NCI-H2107 treated with DMSO at 0.1 percent for 48 hours (cell line): Measurements from ENCODE around the gene LAMA2.
A peak's percentile ranks its signal among the peaks of the same experiment; 100 is the strongest.
"Not testable (repeated sequence)": the region's sequence is repeated elsewhere in the genome, so short reads cannot be mapped to it uniquely, and the experiment has no call there.

Experiments
- DNase-seq: peaks from one replicate; lab custom pipeline; 2025; ENCODE audit not compliant: unreplicated experiment; lab: John Stamatoyannopoulos, UW

LAMA2 gene

DNA sequence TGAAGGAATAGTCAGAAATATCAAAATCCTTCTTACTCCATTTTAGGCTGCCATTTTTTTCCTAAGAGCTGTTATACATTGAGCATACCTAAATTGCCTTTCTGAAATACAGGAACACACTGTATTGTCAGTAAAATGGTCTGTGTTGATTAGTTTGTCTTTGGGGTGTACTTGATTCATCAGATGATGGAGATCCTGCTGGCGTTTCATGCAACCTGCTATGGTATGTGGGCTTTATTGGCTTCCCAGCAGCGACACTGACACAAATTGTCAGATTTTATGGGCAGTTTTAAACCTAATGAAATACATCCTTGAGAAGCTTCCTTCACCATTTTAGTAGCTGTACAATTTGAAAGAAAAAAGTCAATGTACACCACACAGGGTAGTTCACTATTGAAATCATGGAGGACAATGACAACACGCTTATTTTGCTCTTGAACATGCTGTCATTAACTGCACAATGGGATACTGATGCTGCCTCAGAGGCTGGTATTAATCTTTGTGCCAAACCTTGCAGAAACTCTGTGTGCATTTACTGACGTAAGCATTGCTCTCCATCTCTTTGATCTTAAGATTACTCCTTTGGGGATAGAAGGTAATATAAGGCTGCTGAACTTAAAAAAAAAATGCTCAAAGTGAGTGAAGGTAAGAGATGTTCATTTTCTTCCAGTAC, 124.9 kb downstream of the LAMA2 start:
- DNase-seq = no peak

DNA sequence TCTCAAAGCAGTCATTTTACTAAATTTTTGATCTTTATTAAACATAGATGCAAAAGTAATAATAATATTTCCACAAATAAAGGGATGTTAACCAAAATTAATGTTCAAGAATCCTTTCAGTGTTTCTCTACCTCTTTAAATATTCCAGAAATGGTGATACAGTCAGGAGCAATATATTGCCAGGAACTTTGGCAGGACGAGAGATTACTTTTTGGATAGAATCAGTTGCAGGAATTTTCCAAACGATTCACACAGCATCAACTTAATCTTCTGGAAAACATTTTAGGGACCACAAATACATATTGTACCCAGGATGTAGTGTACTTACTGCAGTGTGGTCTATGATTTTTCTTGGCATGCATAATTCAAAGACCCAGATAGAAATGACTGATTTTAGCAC, 125.7 kb downstream of the LAMA2 start:
- DNase-seq = no peak

DNA sequence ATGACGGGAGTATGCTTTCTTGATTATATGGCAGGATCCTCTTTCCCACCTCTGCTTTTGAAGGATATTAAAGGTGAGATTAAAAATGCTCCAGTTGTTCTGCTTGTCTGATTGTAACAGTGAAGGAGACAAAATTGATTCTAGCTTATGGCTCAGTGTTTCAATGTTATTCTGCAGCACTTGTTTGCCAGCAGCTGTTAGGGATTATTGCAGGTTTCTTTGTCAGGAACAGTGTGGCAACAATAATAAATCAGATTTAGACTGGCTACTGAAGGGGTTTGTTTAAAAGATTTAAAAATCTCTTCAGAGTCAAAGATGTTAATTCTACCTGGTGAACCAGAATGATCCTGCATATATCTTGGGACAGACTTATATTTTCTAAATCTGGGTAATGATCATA, 126.9 kb downstream of the LAMA2 start:
- no peak for DNase-seq

DNA sequence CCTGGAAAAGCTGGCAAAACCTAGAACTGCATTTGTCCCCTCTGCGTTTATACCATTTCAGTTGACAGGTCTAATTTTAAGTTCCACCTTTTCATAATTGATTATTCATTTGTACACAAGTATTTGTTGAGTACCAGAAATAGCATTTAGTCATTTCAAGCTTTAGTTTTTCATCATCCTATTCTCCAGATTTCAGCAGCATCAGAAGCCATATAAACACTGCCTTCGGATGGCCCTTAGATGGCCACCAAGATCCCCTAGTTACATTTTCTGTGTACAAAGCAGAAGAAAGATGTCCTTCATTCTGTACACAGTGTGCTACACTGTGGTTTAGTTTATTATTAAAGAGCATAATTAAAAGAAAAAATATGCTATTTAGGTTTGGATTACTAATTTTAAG, 131.4 kb downstream of the LAMA2 start:
- no peak for DNase-seq

DNA sequence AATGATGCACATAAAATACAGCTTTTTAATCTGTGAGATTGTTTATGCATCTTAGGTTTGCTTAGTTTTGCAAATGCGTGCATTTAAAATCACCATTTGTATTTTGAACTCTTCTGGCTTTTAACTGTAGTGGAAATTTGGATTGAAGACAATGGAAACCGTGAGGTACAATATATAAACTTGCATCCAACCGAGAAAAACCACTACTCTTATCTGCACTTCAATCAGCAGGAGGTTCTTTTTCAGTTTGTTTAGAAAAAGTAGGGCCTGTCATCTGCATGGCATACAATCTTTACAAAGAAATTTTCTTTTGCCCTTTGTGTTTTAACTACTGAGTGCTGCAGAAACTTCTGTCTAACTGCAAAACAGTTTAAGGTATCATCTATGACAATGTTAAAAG, 132.8 kb downstream of the LAMA2 start:
- peak; percentile 68 for DNase-seq

DNA sequence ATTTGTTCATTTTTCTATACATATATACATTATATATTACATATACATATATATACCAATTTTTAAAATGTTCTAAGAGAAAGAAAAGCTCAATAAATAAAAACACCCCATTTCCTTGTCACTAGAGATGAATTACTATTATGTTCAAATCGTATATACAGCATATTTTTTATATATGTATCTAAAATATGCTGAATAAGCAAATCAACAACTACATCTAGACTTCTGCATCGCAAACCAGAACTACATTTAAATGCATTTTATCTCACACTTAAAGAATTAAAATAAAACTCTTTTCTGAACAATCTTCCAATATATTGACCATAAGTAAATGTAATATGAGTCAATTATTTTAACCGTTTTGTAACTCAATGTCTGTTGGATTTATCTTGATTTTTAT, 133.9 kb downstream of the LAMA2 start:
- no peak for DNase-seq

DNA sequence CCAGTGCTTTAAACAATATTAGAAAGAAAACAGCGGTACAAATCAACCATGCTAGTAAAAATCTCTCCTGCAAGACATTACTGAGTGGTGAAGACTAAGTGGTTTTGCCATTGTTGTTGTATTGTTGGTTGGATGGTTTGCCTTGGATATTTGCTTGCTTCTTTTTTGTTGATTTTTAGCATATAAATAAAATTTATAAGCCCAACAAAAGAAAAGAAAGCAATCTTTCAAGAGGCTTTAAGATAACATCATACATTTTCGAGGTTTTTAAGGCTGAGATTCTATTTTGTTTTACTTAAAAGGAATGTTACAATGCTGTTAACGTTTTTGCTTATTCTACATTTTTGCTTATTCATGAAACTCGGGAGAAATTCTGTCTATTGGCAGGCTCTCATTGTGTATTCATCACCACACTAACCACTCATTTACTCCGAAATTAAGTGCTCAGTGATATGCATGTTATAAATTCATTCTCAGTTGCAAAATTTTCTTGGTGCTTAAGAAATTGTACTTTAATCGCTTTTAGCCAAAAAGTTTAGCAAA, 139.1 kb downstream of the LAMA2 start:
- DNase-seq = no peak

DNA sequence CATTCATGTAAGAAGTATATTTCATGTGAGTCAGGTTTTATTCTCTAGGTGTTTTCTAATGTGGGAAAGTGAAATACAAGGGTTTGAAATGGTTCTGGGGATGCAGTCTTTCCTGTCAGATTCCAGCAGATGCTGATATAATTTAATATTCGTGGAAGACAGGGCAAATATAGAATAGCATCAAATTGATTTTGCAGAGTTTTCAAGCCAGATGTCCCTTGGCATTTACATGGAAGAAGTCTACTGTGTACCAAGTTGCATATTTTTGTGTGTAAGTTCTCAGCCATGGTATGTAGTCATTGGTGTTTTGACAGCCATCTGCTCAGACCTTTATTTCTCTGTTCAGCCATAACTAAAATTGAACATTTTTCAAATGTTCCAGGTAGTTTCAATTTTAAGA, 143.7 kb downstream of the LAMA2 start:
- DNase-seq = no peak

DNA sequence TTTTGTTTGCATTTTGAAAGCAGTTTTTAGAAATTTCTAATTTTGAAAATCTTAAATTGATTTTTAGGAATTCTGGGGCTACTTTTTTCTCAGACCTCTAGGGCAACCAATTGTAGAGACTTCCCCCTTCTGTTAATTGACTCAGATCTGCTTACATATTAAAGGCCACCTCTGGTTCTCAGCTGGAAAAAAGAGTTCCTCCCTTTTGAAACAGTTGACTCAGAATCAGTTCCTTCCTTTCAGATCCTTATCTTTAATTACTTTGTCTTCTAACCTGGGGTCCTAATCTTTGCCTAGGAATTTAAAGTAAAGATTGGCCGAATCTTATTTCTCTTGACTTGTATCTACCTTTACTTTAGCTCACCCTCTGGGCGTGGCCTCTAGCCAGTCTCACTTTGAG, 146.8 kb downstream of the LAMA2 start:
- no peak for DNase-seq

DNA sequence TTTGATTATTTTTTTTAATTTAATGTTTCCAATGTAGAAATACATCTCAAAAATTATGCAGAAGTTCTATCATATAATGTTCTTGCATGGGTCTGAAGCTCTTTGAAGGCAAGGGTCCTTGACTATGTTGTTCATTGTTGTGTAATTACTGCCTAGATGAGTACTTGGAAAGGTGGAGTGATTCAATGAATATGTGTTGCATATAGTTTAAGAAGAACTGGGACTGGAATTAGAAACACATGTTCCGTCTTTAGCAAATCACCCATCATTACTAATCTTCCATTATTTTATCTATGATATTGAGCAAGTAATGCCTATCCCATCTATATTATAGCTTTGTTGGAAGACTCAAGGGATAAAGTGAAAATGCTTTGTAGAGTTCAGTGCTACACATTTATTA, 147.3 kb downstream of the LAMA2 start:
- DNase-seq = no peak

DNA sequence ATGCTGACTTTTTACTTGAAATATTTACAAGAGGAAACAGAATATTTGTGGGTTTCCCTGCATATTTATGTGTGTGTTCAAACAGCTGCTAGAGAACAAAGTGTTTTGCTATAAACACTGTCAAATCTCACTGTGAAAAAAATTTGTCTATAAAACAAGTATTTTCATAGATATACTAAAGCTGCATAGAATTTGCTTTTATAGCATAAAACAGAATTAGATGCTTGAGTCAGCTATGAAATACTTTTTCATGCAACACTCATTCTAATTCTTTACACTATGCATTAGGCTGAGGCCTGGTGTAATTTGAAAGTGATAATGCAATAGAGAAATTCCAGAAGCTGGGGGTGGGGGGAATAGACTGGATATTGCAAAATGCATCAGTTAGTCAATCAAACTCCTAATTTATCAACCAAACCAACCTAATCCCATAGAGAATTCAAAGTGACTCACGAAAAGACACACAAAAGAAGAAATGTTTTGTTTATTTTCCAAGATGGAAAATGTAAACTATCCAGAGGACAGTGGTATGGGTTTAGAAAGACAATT, 148.2 kb downstream of the LAMA2 start:
- DNase-seq = no peak

DNA sequence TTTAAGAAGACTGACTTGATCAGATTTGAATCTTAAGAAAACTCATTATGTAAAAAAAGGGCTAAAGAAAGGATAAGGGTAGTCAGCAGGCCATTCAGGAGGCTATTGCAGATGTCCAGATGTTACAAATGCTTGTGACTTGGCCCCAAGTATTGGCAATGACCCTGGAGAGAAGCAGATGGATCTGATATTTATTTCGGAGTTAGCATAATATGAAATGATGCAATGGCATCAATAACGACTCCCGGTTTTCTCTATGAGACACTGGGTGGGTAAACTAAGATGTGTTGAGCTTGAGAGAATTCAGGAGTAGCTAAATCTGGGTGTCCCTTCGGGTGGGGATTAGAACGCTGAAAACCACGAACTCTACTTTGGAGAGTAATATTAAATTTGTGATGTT, 149.7 kb downstream of the LAMA2 start:
- no peak for DNase-seq

DNA sequence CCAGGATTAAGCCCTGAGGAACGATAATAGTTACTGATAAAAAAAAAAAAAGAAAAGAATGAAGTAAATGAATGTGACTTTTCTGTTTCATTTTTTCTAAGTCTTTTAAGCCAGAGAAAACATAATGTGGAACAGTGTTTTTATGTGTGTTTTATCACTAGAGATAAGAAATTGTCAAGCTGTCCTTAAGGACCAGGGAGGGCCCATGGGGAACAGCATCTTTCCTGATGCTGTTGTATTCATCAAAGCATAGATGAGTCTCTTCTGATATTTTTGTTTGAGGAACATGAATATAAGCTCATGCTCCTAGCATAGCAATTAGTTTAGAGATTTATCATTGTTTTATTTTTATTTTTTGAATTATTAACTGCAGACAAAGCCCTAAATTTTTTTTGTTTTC, 150.2 kb downstream of the LAMA2 start:
- DNase-seq = no peak

DNA sequence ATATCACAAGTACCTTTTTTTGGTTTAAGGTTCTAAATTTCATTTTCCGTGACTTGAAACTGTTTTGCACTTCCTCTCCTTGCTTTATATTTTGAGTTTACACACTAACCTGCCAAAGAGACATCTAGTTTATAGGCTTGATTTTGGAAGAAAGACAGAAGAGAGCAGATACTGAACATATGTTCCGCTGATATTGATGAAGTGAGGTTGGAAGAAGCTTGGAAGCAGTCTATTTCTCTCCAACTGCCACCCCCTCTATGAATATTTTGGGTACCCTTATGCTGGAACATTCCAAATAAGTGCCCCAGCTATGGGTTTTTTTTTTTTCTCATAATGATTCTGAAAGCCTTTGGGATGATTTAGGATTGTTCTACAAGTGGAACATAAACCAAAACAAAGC, 150.6 kb downstream of the LAMA2 start:
- DNase-seq = no peak

DNA sequence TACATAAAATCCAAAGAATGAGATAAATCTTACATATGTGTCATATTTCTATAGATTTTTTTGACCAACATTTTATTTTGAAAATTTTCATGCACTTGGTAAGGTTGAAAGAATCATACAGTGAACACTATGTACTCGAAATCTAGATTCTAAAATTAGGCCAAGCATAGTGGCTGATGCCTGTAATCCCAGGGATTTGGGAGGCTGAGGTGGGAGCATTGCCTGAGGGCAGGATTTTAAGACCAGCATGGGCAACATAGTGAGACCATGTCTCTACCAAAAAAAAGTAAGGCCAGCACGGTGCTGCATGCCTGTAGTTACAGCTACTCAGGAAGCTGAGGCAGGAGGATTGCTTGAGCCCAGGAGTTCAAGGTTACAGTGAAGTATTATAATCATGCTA, 158.6 kb downstream of the LAMA2 start:
- DNase-seq = no peak

DNA sequence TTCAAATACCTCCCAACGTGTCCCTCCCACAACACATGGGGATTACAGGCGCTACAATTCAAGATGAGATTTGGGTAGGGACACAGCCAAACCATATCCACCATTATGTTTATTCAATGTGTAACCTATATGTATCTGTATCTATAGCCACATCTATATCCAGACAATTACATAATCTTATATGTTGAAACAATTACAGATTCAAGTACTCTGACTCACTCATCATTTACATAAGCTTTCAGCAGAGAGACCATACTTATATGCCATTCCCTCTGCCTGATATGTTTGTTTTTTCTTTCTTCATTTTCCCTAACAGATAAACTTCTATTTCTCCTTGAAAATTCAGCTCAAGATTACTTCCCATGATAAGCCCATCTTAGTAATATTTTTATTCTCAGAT, 163.6 kb downstream of the LAMA2 start:
- DNase-seq = no peak

DNA sequence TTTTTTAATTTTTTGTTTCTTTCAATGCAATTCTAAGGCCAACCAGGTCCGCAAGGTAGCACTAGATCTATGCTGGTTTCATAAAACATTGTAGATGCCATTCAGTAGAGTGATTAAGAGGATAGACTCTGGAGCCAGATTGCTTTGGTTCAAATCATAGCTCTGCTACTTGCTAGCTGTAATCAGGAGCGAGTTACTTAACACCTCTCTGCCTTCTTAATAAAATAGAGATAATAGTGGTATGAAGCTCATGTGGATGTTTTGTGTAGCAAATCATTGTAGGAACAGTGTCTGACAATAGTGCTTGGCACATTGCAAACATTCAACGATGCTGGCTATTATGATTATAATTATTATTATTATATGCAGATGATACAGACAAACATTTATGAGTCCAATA, 164.9 kb downstream of the LAMA2 start:
- DNase-seq = no peak

DNA sequence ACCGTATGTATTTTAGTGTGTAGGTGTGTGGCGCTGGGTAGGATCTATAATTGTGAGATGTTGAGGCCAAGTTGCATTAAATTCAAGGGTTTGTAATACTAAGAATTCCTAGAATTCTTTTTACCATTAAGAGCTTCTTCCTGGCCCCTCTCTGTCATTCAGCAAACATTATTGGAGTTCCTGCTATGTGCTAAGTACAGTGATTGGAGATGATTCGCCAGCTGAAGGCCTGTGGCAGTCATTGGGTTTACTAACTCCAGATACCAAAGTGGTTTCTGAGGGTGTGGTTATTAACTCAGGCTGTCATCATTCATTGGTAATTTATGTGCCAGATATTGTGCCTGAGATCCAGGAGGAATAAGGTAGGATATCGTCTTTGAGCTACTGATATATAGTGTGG, 167.1 kb downstream of the LAMA2 start:
- DNase-seq = no peak

DNA sequence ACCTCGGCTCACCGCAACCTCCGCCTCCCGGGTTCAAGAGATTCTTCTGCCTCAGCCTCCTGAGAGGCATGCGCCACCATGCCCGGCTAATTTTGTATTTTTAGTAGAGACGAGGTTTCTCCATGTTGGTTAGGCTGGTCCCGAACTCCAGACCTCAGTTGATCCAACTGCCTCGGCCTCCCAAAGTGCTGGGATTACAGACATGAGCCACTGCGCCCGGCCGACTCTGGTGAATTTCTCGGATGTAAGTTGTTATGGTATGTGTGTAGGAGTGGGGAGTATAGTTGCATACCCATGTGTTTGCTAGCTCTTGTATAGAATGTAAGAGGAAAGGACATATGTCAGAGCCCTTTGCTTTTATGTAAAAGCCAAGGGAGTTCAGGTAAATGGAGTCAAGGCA, 170.2 kb downstream of the LAMA2 start:
- not testable (repeated sequence) for DNase-seq

DNA sequence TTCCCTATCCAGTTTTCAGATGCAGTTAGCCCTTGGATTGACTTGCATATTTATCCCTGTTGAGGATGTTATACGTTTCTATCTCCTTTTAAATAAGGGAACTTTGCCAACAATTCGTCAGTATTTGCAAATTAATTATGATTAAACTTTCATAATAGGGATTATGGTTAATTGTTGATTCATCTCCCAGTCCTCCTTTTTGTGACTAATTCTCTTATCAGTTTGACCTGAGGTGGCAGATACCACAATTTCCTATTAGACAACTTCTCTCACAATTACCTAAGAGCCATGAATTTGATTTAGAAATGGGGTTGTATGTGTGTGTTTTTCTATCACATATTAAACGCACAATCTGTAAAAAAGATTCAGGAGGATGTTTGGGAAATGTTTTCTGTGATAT, 172.9 kb downstream of the LAMA2 start:
- no peak for DNase-seq

DNA sequence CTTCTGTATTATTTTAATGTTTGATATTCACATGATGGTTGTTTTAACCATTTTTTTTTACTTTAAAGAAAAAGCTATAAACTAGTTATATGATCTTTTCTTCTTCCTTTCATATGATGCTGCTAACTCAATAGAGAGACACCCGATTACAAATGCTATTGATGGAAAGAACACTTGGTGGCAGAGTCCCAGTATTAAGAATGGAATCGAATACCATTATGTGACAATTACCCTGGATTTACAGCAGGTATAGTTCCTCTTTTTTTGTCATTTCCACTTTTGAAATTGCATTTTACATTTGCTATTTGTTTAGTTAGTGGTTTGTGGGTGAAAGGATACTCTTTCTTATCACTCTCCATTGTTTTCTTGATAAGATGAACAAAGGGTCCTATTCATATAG, 176.7 kb downstream of the LAMA2 start:
- DNase-seq = no peak

DNA sequence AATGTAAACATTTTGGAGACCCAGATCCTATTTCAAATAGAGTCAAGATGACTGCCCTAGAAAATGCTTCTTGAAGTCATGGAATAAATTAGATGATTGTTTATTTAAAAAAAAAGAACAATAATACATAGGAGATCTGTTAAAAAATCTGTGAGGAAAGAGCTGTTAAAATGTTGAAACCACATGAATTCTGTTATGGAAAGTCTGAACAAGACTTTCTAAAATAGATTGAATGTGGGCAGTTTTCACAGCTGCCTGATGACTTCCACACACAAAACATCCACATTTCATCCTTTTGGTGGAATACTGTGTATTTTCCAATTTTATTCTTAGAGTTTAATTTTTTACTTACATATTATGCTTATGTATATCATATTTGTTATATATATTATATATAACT, 186.1 kb downstream of the LAMA2 start:
- no peak for DNase-seq

DNA sequence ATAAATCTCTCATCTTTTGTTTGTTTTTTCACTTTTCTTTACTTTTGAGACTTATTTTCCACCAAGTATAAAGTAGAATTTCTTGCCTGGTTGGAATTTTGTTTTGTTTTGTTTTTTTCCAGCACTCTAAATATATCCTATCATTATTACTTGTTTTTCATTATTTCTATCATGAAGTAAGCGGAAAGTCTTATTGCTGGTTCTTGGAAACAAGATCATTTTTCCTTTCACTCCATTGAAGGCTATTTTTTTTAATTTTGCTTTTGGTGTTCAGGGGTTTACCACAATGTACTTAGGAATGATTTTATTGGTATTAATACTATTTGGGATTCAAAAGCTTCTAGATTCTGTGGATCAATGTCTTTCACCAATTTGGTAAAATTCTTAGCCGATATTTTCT, 190.1 kb downstream of the LAMA2 start:
- no peak for DNase-seq
